ENCODE data around the gene HSF4. TPM values are rescaled to one million over a fixed set of nuclear protein-coding genes. Genes with fewer than 3 reads are reported as not detected.

HSF4 gene
- total RNA-seq, 1 experiment from 2014 or later: 2.2 TPM

GRCh38 chr16:67146523-67147357, 17.8 kb upstream of the HSF4 start:
- ATAC-seq: no peak
- peaks cover 25% of the 10 kb centered on the region for H3K36me3 Mint-ChIP-seq
- no peak overlapping the region for H3K27ac Mint-ChIP-seq
- TF ChIP-seq E2F1 (CRISPR knock-in tag; IDR thresholded peaks at IDR 0.05): no peak
- TF ChIP-seq ATF6 (CRISPR knock-in tag; IDR thresholded peaks at IDR 0.05): no peak
- TF ChIP-seq OVOL2 (CRISPR knock-in tag; IDR thresholded peaks at IDR 0.05; ENCODE audit: borderline replicate concordance): no peak
- no peak for TF ChIP-seq STAT6 (CRISPR knock-in tag; conservative IDR thresholded peaks at IDR 0.05; ENCODE audit: low read depth)
- TF ChIP-seq RELA (CRISPR knock-in tag; IDR thresholded peaks at IDR 0.05; ENCODE audit: borderline replicate concordance): no peak
- TF ChIP-seq ZNF671 (CRISPR knock-in tag; IDR thresholded peaks at IDR 0.05): no peak
- TF ChIP-seq NR2C2 (CRISPR knock-in tag; IDR thresholded peaks at IDR 0.05): no peak
- DNase-seq (ENCODE audit: low spot score): no peak
- H3K4me1 Mint-ChIP-seq: peaks cover 7% of the 10 kb centered on the region
- no peaks in the 10 kb centered on the region for H3K9me3 Mint-ChIP-seq
- CTCF ChIA-PET: interaction anchor here (0.9 to 3.6 kb wide), 3 partner anchors 9 to 186 kb away, joined by 3 to 10 read pairs (median 4); partner anchors contain the start of gene CES3
- POLR2A ChIA-PET: no interaction called here
- peaks cover 16% of the 10 kb centered on the region for H3K27me3 Mint-ChIP-seq (ENCODE audit: low read depth)
- no peak overlapping the region for H3K4me3 Mint-ChIP-seq

- DNase-seq (ENCODE audit: low spot score): no peak
- Mint-ChIP-seq H3K4me1 (peaks cover 8% of the 10 kb centered on the region), H3K4me3 (no peak overlapping the region), H3K36me3 (peaks cover 25% of the 10 kb centered on the region), H3K27me3 (ENCODE audit: low read depth) (peaks cover 25% of the 10 kb centered on the region), H3K27ac (no peak overlapping the region), H3K9me3 (no peaks in the 10 kb centered on the region)
- CTCF ChIA-PET: interaction anchor here (0.9 to 1.0 kb wide), 2 partner anchors 130 to 187 kb away, joined by 3 to 4 read pairs; partner anchors contain the start of gene CES3
- ATAC-seq: no peak
- POLR2A ChIA-PET: no interaction called here
- TF ChIP-seq ARID4B (CRISPR knock-in tag; IDR thresholded peaks at IDR 0.05; ENCODE audit: borderline replicate concordance): no peak
- no peak for TF ChIP-seq CBFB (CRISPR knock-in tag; IDR thresholded peaks at IDR 0.05; ENCODE audit: low read depth)
- TF ChIP-seq USF1 (CRISPR knock-in tag; IDR thresholded peaks at IDR 0.05): no peak
- TF ChIP-seq ZNF512 (CRISPR knock-in tag; IDR thresholded peaks at IDR 0.05; ENCODE audit: borderline replicate concordance): no peak
- TF ChIP-seq IRF2 (CRISPR knock-in tag; IDR thresholded peaks at IDR 0.05; ENCODE audit: borderline replicate concordance, low read depth): no peak
- no peak for TF ChIP-seq EMX1 (CRISPR knock-in tag; IDR thresholded peaks at IDR 0.05)
- TF ChIP-seq RELA (CRISPR knock-in tag; IDR thresholded peaks at IDR 0.05; ENCODE audit: borderline replicate concordance): no peak
- TF ChIP-seq ZNF532 (CRISPR knock-in tag; IDR thresholded peaks at IDR 0.05; ENCODE audit: borderline replicate concordance): no peak
These were observed 17.0 kb upstream of the HSF4 start for GRCh38 chr16:67147437-67148140.
